Activated naive CD8-positive, alpha-beta T cell treated with anti-CD3 and anti-CD28 coated beads for 36 hours (primary cell): ENCODE results near the gene KCNH2. TPM values are rescaled to one million over a fixed set of nuclear protein-coding genes. Genes with fewer than 3 reads are reported as not detected.

Source experiments
- DNase-seq: peaks from one replicate; pipeline ENCODE4 v3.0.0; 2021
- H3K27ac Mint-ChIP-seq: one replicate; pipeline ENCODE4 v1.8.0; 2022; ENCODE audit warnings: mild to moderate bottlenecking, moderate library complexity, mixed read lengths
- H3K27me3 Mint-ChIP-seq: one replicate; pipeline ENCODE4 v1.8.0; 2022; ENCODE audit warnings: mild to moderate bottlenecking, mixed read lengths
- H3K36me3 Mint-ChIP-seq: one replicate; pipeline ENCODE4 v1.8.0; 2021; ENCODE audit warnings: mild to moderate bottlenecking, mixed read lengths
- H3K4me1 Mint-ChIP-seq: one replicate; pipeline ENCODE4 v1.8.0; 2021; ENCODE audit warnings: mixed read lengths
- H3K4me3 Mint-ChIP-seq: one replicate; pipeline ENCODE4 v1.8.0; 2022; ENCODE audit warnings: mild to moderate bottlenecking, moderate library complexity, mixed read lengths
- H3K9me3 Mint-ChIP-seq: one replicate; pipeline ENCODE4 v1.8.0; 2022; ENCODE audit warnings: mixed read lengths
- total RNA-seq, 2 experiments: library from RNA; stranded (reverse); gene quantifications; one replicate each; pipeline ENCODE4 v1.2.3, GENCODE V29; 2021

KCNH2 gene
- total RNA-seq, 2 experiments from 2014 or later, result 0.22 to 0.45 TPM

DNA sequence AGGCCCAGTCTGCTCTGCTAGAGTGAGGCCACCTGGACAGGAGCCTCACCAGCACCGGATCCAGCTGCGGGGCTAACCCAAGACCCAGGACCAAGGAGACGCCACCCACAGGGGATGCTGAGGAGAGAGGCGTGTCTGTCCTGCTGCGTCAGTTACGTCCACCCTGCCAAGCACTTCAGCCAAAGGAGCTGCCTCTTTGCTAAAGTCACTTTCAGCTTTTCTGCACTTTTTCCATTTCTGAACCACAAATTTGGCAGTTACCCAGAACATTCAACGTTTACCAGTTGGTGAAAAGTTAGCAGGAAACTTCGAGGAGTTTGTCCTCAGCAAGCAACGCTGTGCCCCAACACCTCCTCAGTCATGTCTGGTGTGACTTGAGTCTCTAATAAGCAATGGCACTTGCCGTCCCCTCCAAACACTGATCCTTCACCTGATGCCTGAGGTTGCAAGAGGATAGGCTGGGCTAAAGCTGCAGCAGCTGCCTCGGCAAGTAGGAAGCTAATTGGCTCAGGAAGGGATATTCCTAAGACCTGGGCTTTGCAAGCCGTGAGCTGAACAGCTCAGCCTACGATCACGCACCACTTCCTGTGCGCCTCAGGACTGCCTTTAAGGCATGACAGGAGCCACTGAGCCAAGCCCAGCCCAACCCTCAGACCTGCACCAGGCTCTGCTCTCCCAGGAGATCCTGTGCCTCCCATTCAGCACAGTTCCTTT lies 40.1 kb downstream of the KCNH2 start:
- Mint-ChIP-seq H3K4me3 (peak overlapping the region; percentile 1), H3K27ac (no peak overlapping the region), H3K27me3 (no peaks in the 10 kb centered on the region), H3K36me3 (no peaks in the 10 kb centered on the region), H3K9me3 (no peaks in the 10 kb centered on the region), H3K4me1 (peaks cover 34% of the 10 kb centered on the region)
- DNase-seq, result peak; percentile 35

DNA sequence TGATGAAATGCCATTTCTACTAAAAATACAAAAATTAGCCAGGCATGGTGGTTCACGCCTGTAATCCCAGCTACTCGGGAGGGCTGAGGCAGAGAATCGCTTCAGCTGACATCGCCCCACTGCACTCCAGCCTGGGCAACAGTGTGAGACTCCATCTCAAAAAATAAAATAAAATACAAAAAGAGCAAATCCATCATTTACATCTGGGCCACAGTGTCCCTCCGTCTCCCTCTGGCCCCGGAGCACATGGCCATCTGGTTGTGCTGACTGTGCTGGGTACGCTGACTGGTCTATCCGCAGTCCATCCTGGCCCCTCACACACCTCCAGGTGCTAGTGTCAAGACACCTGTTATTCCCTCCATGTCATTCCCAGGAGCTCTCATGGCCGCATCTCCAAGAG lies 42.1 kb downstream of the KCNH2 start:
- DNase-seq, result no peak
- Mint-ChIP-seq H3K4me1 (peaks cover 23% of the 10 kb centered on the region), H3K36me3 (no peaks in the 10 kb centered on the region), H3K27me3 (no peaks in the 10 kb centered on the region), H3K4me3 (no peak overlapping the region), H3K27ac (no peak overlapping the region), H3K9me3 (no peaks in the 10 kb centered on the region)

DNA sequence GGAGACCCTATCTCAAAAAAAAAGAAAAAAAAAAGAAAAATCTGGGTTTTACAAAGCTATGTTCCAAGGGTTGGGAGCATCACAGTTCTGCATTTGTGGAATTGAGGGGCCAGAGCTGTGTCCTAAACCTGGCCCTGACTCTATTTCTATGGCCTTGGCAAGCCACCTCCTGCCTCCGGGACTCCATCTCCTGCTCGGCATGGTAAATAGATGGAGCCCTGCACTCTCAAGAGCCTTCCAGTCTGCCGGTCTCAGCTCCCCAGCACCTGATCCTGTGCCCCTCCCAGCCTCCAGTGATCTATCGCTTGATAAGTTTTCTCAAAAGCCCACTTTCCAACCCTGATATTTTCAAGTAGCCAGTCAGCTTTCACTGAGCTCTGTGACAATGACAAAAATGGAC lies 43.0 kb downstream of the KCNH2 start:
- no peak overlapping the region for H3K4me3 Mint-ChIP-seq
- no peak for DNase-seq
- H3K36me3 Mint-ChIP-seq, result no peaks in the 10 kb centered on the region
- H3K27me3 Mint-ChIP-seq, result no peaks in the 10 kb centered on the region
- no peaks in the 10 kb centered on the region for H3K9me3 Mint-ChIP-seq
- no peak overlapping the region for H3K27ac Mint-ChIP-seq
- H3K4me1 Mint-ChIP-seq, result peaks cover 24% of the 10 kb centered on the region

GRCh38 chr7:150934045-150934766 lies 43.9 kb downstream of the KCNH2 start:
- no peak overlapping the region for H3K4me3 Mint-ChIP-seq
- H3K36me3 Mint-ChIP-seq, result no peaks in the 10 kb centered on the region
- no peak overlapping the region for H3K27ac Mint-ChIP-seq
- H3K9me3 Mint-ChIP-seq, result no peaks in the 10 kb centered on the region
- DNase-seq, result no peak
- no peaks in the 10 kb centered on the region for H3K27me3 Mint-ChIP-seq
- peaks cover 23% of the 10 kb centered on the region for H3K4me1 Mint-ChIP-seq

DNA sequence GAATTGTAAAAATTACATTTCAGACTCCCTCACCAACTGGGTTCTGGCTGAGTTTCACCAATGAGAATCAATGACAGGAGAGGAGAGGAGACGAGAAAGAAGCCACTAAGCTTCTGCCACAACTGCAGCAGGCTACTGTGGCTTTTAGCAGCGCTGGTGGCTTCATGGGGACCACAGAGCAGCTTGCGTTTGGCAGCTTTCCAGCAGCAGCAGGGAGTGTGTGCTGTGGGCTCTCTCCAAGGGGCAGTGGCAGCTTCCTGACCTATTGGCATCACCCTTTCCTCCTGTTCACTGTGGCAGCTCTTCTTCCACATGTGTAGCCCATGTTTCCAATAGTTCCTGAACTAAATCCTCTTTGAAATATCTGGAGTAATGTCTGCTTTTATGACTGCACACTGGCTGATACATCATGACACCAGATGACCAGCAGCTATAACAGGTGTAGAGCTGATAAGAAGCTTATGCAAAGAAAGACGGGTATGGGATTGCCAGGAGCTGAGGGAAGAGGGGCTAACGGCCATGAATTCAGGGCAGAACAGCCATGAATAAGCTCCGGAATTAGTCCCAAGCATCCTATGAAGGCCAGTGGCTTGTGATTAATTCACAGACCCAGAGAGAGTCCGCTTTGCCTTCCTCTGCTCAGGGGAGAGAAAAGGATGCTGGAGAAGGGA lies 46.8 kb downstream of the KCNH2 start:
- peak; percentile 32 for DNase-seq
- H3K4me1 Mint-ChIP-seq, result peaks cover 5% of the 10 kb centered on the region

GRCh38 chr7:150928541-150928940 lies 49.6 kb downstream of the KCNH2 start:
- DNase-seq, result no peak
- H3K9me3 Mint-ChIP-seq, result no peaks in the 10 kb centered on the region
- peaks cover 14% of the 10 kb centered on the region for H3K4me1 Mint-ChIP-seq
- no peak overlapping the region for H3K4me3 Mint-ChIP-seq
- peaks cover 3% of the 10 kb centered on the region for H3K27me3 Mint-ChIP-seq
- H3K36me3 Mint-ChIP-seq, result no peaks in the 10 kb centered on the region
- no peak overlapping the region for H3K27ac Mint-ChIP-seq

More for the DNA sequence above, 46.8 kb downstream of the KCNH2 start:
- H3K27ac Mint-ChIP-seq, result no peak overlapping the region
- no peaks in the 10 kb centered on the region for H3K36me3 Mint-ChIP-seq
- H3K9me3 Mint-ChIP-seq, result no peaks in the 10 kb centered on the region
- no peak overlapping the region for H3K4me3 Mint-ChIP-seq
- H3K27me3 Mint-ChIP-seq, result no peaks in the 10 kb centered on the region

- H3K9me3 Mint-ChIP-seq, result no peaks in the 10 kb centered on the region
- H3K27me3 Mint-ChIP-seq, result peaks cover 3% of the 10 kb centered on the region
- H3K4me3 Mint-ChIP-seq, result no peak overlapping the region
- H3K36me3 Mint-ChIP-seq, result no peaks in the 10 kb centered on the region
- DNase-seq, result no peak
- H3K27ac Mint-ChIP-seq, result no peak overlapping the region
- peaks cover 18% of the 10 kb centered on the region for H3K4me1 Mint-ChIP-seq
Measured at GRCh38 chr7:150927956-150928344, 50.2 kb downstream of the KCNH2 start.

DNA sequence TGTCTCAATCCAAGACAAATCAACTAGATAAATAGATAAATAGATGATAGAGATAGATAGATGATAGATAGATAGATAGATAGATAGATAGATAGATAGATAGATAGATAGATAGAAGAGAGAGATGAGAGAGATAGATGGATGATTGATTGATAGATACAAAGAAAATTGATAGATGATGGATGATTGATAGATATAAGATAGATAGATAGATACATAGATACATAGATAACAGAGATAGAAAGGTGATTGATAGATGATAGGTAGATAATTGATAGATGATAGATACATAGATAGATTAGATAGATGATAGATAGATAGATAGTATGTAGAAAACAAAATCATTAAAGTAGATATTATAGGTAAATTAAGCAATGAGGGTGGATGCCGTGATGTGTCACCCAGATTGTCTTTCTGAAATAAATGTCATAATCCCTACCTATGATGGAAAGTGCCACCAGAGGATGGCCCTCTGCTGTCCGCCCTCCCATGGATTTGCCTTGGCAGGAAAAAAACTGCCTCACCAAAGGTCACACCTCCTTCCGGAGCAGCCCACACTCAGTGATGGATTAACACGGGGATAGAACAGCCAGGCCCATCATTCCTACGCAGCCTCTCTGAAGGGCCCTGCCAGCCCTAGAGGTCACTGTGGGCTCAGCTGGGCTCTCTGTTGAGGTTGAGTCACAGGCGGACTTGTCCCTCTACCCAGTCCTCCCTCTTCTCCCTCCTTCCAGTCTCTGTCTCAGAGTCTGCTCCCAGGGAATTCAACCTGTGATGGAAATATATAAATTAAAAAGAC lies 50.8 kb downstream of the KCNH2 start:
- H3K4me3 Mint-ChIP-seq, result no peak overlapping the region
- peaks cover 18% of the 10 kb centered on the region for H3K4me1 Mint-ChIP-seq
- no peak for DNase-seq
- H3K27ac Mint-ChIP-seq, result no peak overlapping the region
- peaks cover 3% of the 10 kb centered on the region for H3K27me3 Mint-ChIP-seq
- H3K9me3 Mint-ChIP-seq, result no peaks in the 10 kb centered on the region
- no peaks in the 10 kb centered on the region for H3K36me3 Mint-ChIP-seq

GRCh38 chr7:150926066-150926465 lies 52.1 kb downstream of the KCNH2 start:
- Mint-ChIP-seq H3K27ac (no peak overlapping the region), H3K9me3 (no peaks in the 10 kb centered on the region), H3K27me3 (peaks cover 3% of the 10 kb centered on the region), H3K4me1 (peaks cover 14% of the 10 kb centered on the region), H3K4me3 (no peak overlapping the region), H3K36me3 (no peaks in the 10 kb centered on the region)
- no peak for DNase-seq

GRCh38 chr7:150924369-150924781 lies 53.7 kb downstream of the KCNH2 start:
- DNase-seq, result no peak
- Mint-ChIP-seq H3K36me3 (no peaks in the 10 kb centered on the region), H3K27me3 (peaks cover 3% of the 10 kb centered on the region), H3K27ac (no peak overlapping the region), H3K4me3 (no peak overlapping the region), H3K4me1 (peaks cover 13% of the 10 kb centered on the region), H3K9me3 (no peaks in the 10 kb centered on the region)

- H3K4me1 Mint-ChIP-seq, result peaks cover 13% of the 10 kb centered on the region
- DNase-seq, result no peak
- no peak overlapping the region for H3K4me3 Mint-ChIP-seq
- no peaks in the 10 kb centered on the region for H3K9me3 Mint-ChIP-seq
- H3K27ac Mint-ChIP-seq, result no peak overlapping the region
- no peaks in the 10 kb centered on the region for H3K36me3 Mint-ChIP-seq
- H3K27me3 Mint-ChIP-seq, result peaks cover 3% of the 10 kb centered on the region
Measured at GRCh38 chr7:150923802-150924201, 54.3 kb downstream of the KCNH2 start.

DNA sequence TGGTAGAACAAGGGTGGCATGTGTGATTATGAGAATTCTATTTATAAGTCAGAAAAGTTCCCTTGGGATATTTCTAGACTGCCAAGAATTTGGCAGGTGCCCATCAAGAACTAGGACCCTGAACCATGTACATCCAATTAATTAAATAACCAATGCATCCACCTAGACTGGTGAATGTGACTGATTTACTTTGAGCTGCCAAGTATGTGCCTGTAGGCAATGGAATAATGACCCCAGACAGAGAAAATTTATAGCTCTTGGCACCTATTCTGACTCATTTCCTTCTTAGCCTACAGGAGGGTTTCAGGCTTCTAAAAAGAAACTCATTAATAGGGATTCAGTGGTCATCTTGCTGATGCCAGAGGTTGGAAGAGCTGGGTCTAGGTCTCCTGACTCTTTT lies 54.9 kb downstream of the KCNH2 start:
- Mint-ChIP-seq H3K27me3 (peaks cover 3% of the 10 kb centered on the region), H3K36me3 (no peaks in the 10 kb centered on the region), H3K9me3 (no peaks in the 10 kb centered on the region), H3K4me1 (peaks cover 13% of the 10 kb centered on the region), H3K27ac (no peak overlapping the region), H3K4me3 (no peak overlapping the region)
- no peak for DNase-seq

GRCh38 chr7:150919160-150919559 lies 59.0 kb downstream of the KCNH2 start:
- H3K4me1 Mint-ChIP-seq, result peaks cover 7% of the 10 kb centered on the region
- H3K9me3 Mint-ChIP-seq, result no peaks in the 10 kb centered on the region
- no peaks in the 10 kb centered on the region for H3K27me3 Mint-ChIP-seq
- DNase-seq, result no peak
- H3K4me3 Mint-ChIP-seq, result no peak overlapping the region
- H3K36me3 Mint-ChIP-seq, result no peaks in the 10 kb centered on the region
- no peak overlapping the region for H3K27ac Mint-ChIP-seq

GRCh38 chr7:150918378-150918777 lies 59.7 kb downstream of the KCNH2 start:
- Mint-ChIP-seq H3K4me1 (peaks cover 3% of the 10 kb centered on the region), H3K27me3 (no peaks in the 10 kb centered on the region), H3K4me3 (no peak overlapping the region), H3K27ac (no peak overlapping the region), H3K36me3 (no peaks in the 10 kb centered on the region), H3K9me3 (no peaks in the 10 kb centered on the region)
- DNase-seq, result no peak

GRCh38 chr7:150917969-150918368 lies 60.2 kb downstream of the KCNH2 start:
- Mint-ChIP-seq H3K9me3 (no peaks in the 10 kb centered on the region), H3K4me1 (no peaks in the 10 kb centered on the region), H3K4me3 (no peak overlapping the region), H3K36me3 (no peaks in the 10 kb centered on the region), H3K27me3 (no peaks in the 10 kb centered on the region), H3K27ac (no peak overlapping the region)
- no peak for DNase-seq
